Chondrocyte (in vitro differentiated cells): Measurements from ENCODE around the gene PIK3CA. TPM values are rescaled to one million over a fixed set of nuclear protein-coding genes. Genes with fewer than 3 reads are reported as not detected.

Experiments
- DNase-seq: peaks from one replicate; pipeline ENCODE4 v3.0.0; 2021; ENCODE audit warnings: mixed read lengths, low spot score
- H3K27ac Mint-ChIP-seq: one replicate; pipeline ENCODE4 v1.8.0; 2021; ENCODE audit warnings: mild to moderate bottlenecking, moderate library complexity, mixed read lengths; ENCODE audit not compliant: unreplicated experiment
- H3K27me3 Mint-ChIP-seq: 2 replicates; pipeline ENCODE4 v1.8.0; 2021; ENCODE audit warnings: low read depth, mixed read lengths
- H3K36me3 Mint-ChIP-seq: 2 replicates; pipeline ENCODE4 v1.8.0; 2021; ENCODE audit warnings: low read depth, mixed read lengths
- H3K4me1 Mint-ChIP-seq: 2 replicates; pipeline ENCODE4 v1.8.0; 2021; ENCODE audit warnings: low read depth, mild to moderate bottlenecking, mixed read lengths
- H3K4me3 Mint-ChIP-seq: one replicate; pipeline ENCODE4 v1.8.0; 2021; ENCODE audit warnings: mild to moderate bottlenecking, moderate library complexity, mixed read lengths; ENCODE audit not compliant: unreplicated experiment
- H3K9me3 Mint-ChIP-seq: 2 replicates; pipeline ENCODE4 v1.8.0; 2021; ENCODE audit warnings: low read depth, mixed read lengths
- CTCF ChIP-seq: fragments of 200-600 bp; sonication (generic); IDR thresholded peaks from 2 replicates; pipeline ENCODE4 v1.5.0; 2021; ENCODE audit warnings: antibody characterized with exemption, mild to moderate bottlenecking, moderate library complexity
- total RNA-seq: library from RNA; stranded (reverse); gene quantifications from 3 replicates; pipeline ENCODE4 v1.2.1, GENCODE V29; 2021

PIK3CA gene
- total RNA-seq, 1 donor from 2014 or later, result 29.3 TPM

GRCh38 chr3:179168918-179169317 lies 20.8 kb downstream of the PIK3CA start:
- H3K27ac Mint-ChIP-seq, result no peak overlapping the region
- no peaks in the 10 kb centered on the region for H3K27me3 Mint-ChIP-seq
- TF ChIP-seq CTCF, result no peak
- DNase-seq, result no peak
- no peak overlapping the region for H3K4me3 Mint-ChIP-seq
- no peaks in the 10 kb centered on the region for H3K36me3 Mint-ChIP-seq
- H3K9me3 Mint-ChIP-seq, result peaks cover 9% of the 10 kb centered on the region
- peaks cover 40% of the 10 kb centered on the region for H3K4me1 Mint-ChIP-seq

DNA sequence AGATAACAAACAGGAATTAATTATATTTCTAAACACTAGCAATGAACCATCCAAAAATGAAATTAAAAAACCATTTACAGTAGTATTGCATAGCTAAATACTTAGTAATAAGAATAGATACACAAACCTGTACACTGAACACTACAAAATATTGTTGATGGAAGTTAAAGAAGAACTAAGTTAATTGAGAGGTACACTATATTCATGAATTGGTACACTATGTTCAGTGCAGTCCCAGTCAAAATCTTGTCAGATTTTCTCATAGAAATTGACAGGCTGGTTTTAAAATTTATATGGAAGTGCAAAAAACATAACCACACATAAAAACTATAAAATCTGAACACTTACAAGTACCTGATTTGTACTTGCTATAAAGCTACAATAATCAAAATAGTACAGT lies 24.4 kb downstream of the PIK3CA start:
- Mint-ChIP-seq H3K27me3 (no peaks in the 10 kb centered on the region), H3K36me3 (no peaks in the 10 kb centered on the region), H3K4me3 (no peak overlapping the region), H3K9me3 (peaks cover 9% of the 10 kb centered on the region), H3K27ac (no peak overlapping the region), H3K4me1 (peaks cover 37% of the 10 kb centered on the region)
- no peak for TF ChIP-seq CTCF
- DNase-seq, result no peak

GRCh38 chr3:179174316-179174715 lies 26.2 kb downstream of the PIK3CA start:
- no peak overlapping the region for H3K4me3 Mint-ChIP-seq
- H3K4me1 Mint-ChIP-seq, result peaks cover 30% of the 10 kb centered on the region
- H3K36me3 Mint-ChIP-seq, result no peaks in the 10 kb centered on the region
- H3K27ac Mint-ChIP-seq, result no peak overlapping the region
- no peaks in the 10 kb centered on the region for H3K27me3 Mint-ChIP-seq
- TF ChIP-seq CTCF, result no peak
- H3K9me3 Mint-ChIP-seq, result peaks cover 6% of the 10 kb centered on the region
- DNase-seq, result no peak

DNA sequence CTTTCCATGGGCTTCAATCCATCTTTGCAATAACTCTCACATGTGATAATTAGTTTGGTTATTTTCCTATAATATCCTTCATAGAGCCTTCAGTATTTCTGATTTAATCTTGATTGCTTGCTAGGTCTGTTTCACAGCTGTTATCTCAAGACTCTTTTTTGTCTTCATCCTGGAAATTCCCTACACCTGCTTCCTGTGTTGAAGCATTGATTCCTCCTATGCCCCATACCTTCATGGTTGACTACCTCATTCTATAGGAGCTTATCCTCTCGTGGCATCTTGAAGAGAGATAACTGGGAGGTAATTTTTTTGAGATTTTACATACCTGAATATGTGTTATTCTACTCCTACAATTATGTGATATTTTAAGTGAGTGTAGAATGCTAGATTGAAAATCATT lies 26.7 kb downstream of the PIK3CA start:
- TF ChIP-seq CTCF, result no peak
- Mint-ChIP-seq H3K9me3 (peaks cover 6% of the 10 kb centered on the region), H3K4me1 (peaks cover 24% of the 10 kb centered on the region), H3K27me3 (no peaks in the 10 kb centered on the region), H3K36me3 (no peaks in the 10 kb centered on the region), H3K4me3 (no peak overlapping the region), H3K27ac (no peak overlapping the region)
- DNase-seq, result no peak

DNA sequence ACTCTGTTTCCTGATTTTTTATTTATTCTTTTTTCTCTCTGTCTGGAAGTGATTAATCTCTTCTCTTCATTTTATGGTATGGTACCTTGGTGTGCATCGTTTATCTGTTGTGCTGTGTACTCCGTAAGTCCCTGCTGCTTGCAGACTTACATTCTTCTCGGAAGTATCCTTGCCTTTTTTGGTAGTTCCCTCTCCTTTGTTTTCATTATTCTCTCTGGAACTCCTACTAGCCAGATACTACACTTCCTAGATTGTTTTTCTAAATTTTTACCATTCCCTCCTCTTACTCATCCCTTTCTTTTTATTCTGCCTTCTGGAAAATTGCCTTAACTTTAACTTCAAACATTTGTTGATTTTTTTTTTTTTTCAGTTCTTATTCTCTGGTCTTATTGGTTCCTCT lies 27.2 kb downstream of the PIK3CA start:
- Mint-ChIP-seq H3K4me1 (peaks cover 23% of the 10 kb centered on the region), H3K27ac (peak overlapping the region; percentile 80)
- DNase-seq, result no peak

More for the DNA sequence above, 27.2 kb downstream of the PIK3CA start:
- peaks cover 6% of the 10 kb centered on the region for H3K9me3 Mint-ChIP-seq
- peak overlapping the region; percentile 30 for H3K4me3 Mint-ChIP-seq
- no peaks in the 10 kb centered on the region for H3K27me3 Mint-ChIP-seq
- H3K36me3 Mint-ChIP-seq, result no peaks in the 10 kb centered on the region
- TF ChIP-seq CTCF, result no peak
